Stimulated activated CD8-positive, alpha-beta memory T cell treated with anti-CD3 and anti-CD28 coated beads, Interleukin-7, amount 100 ng/mL, for 4 hours (primary cell): Measurements from ENCODE around the gene METTL2B.

Experiments
- DNase-seq, 2 donors: peaks; one replicate each; pipeline ENCODE4 v3.0.0-alpha.2; 2020; ENCODE audit warnings: low read depth in 2 of 2

METTL2B gene, protein sequence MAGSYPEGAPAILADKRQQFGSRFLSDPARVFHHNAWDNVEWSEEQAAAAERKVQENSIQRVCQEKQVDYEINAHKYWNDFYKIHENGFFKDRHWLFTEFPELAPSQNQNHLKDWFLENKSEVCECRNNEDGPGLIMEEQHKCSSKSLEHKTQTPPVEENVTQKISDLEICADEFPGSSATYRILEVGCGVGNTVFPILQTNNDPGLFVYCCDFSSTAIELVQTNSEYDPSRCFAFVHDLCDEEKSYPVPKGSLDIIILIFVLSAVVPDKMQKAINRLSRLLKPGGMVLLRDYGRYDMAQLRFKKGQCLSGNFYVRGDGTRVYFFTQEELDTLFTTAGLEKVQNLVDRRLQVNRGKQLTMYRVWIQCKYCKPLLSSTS

DNA sequence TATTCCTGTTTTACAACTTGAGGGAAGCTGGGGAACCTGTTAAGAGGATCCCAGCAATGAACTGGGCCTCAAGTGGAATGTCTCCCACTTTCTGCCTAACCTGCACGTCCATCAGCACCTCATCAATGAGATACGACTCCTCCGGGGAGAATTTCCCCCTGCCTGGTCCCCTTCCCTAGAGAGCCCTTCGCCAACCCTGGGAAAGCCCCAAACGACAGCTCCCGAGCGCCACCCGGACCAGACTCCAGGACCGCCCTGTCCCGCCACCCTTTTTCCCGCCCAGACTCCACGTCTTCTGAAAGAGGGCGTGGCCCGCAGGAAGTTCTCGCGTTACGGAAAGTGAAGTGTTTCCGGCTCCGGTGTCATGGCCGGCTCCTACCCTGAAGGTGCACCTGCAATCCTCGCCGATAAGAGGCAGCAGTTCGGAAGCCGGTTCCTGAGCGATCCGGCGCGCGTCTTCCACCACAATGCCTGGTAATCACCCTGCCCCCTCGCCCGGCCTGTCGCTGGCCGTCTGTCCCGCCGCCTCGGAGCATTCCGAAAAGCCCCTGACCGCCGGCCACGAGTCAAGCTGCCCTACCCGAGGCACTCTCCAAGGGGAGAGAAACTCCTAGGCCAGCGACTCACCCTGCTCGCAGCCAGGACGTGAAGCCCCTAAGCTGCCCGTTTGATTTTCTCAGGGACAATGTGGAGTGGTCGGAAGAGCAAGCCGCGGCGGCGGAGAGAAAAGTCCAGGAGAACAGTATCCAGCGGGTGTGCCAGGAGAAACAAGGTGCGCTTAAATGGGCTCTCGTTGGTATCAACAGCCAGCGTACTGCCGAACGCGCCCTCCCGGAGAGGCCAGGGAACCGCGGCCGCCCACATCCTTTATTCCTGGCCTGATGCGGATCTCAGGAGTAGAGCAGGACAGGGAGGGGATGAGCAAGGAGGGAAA, at the start of gene METTL2B:
TSS of gene METTL2B (plus strand) at position 347 of the 934 bp plus-strand sequence. CDS start at position 365, 18 bp downstream.
- DNase-seq: peak; percentile 80 to 86

DNA sequence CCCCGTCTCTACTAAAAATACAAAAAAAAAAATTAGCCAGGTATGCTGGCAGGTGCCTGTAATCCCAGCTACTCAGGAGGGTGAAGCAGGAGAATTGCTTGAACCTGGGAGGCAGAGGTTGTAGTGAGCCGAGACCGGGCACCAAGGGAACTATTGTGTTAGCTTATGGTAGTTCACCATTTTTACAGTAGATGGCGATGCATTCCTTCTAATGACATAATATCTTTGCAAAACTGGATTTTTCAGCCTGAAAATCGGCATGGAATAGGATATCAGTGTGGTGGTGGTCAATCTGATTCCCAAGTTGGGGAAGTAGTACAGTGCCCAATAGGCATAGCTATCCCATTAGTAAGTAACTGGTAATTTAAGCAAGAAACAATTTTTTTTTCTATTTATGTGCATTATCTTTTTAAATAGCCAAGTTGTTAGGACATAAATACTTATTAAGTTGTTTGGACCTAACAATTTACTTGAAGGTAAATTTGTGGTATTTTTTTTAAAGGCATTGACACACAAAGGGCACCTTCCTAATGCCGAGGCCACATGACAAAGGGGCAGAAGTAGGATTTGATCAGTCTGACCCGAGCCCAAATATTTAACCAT, 49.2 kb upstream of the METTL2B start:
- no peak for DNase-seq

DNA sequence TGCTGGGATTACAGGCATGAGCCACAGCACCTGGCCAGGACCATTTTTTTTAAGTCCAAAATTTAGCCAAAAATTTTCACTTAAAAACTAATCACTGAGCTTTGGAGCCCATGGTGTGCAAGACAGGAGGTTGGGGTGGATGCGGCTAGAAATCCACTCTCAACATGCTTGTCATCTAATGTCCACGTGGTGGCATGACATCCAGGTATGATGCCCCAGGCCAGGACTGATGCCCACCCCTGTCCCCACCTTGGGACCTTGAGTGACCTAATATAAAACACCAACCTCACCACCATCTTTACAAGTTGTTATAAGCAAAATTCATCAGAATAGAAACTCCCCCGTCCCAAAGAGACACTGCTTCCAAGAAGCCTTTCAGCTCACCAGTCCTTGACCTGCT, 46.3 kb upstream of the METTL2B start:
- DNase-seq: no peak

DNA sequence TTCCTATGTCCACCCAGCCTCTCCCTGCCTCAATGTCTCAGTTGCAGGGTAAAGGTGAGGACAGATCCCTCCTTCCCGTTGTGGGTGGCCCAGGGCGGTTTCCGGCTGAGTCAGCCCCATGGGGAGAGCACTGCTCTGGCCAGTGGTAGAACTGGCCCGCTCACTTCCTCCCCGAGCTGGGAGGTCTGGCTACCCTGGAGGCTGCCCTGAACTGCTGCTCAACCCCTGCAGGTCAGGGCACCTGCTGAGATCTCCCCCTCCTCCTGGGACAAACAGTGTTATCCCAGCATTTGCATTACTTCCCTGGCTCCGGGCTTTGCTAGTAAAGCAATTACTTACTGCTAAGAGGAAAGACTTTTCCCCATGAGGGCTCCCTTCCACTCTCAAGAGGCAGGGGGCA, 45.3 kb upstream of the METTL2B start:
- DNase-seq: no peak

DNA sequence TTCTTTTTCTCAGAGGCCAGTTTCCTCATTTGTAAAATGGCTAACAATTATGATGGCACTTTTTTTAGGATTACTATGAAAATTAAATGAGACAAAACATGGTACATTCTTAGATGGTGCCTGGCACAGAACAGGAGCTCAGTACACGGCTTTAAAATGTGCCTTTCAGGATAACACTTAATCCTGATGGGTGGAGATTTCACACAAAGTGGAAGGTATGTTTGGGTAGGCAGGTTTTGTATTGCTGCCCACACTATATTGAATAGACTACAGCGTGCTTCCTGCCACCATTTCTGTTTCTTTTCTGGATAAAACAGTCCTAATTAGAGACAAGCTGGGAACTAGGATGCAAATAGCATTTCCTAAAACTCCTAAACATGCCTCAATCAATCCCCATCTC, 44.8 kb upstream of the METTL2B start:
- DNase-seq: no peak

DNA sequence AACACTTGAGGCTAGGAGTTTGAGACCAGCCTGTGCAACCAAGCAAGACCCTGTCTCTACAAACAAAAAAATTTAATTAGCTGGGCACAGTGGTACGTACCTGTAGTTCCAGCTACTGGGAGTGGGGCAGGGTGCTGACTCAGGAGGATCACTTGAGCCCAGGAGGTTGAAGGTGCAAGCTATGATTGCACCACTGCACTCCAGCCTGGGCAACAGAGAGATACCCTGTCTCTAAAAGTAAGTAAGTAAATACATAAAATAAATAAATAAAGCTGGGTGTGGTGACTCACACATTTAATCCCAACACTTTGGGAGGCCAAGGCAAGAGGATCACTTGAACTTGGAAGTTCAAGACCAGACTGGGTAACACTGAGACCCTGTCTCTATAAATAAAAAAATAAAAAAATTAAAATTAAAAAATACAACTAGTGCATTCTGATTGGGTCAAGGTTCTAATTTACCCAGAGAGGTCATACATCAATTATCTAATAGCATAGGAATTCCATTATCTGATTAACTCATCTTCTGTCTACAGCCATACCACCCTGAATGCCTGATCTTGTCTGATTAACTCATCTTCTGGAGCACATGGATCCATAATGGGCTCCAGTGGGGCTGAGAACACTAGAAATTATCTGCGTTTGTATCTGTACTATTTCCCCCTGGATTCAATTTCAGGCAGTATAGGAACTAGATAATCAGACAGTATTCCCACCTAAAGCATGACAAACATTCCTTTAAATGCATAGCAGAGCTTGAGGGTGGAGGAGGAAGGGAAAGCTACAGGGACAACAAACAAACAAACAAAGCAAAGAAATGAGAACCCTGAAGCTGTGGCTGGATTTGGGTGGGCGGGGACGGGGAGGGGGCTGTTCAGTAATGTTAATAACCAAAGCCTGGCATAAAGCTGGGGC, 41.9 kb upstream of the METTL2B start:
- no peak for DNase-seq

DNA sequence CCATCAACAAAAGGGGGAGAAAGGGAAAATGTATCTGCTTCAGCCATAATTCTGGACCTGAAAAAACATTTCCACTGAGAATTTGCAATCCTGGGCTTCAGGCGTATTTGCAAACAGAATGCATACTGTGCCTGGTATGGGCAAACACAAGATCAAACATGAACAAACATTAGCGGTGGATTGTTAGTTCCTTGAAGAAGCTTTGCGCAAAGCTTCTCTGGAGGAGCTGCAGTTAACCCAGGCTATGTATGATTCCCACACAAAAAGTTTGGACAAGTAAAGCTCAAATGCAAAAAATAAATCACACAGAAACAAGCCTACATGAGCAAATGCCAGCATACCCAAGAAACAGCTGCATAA, 41.2 kb upstream of the METTL2B start:
- no peak for DNase-seq

DNA sequence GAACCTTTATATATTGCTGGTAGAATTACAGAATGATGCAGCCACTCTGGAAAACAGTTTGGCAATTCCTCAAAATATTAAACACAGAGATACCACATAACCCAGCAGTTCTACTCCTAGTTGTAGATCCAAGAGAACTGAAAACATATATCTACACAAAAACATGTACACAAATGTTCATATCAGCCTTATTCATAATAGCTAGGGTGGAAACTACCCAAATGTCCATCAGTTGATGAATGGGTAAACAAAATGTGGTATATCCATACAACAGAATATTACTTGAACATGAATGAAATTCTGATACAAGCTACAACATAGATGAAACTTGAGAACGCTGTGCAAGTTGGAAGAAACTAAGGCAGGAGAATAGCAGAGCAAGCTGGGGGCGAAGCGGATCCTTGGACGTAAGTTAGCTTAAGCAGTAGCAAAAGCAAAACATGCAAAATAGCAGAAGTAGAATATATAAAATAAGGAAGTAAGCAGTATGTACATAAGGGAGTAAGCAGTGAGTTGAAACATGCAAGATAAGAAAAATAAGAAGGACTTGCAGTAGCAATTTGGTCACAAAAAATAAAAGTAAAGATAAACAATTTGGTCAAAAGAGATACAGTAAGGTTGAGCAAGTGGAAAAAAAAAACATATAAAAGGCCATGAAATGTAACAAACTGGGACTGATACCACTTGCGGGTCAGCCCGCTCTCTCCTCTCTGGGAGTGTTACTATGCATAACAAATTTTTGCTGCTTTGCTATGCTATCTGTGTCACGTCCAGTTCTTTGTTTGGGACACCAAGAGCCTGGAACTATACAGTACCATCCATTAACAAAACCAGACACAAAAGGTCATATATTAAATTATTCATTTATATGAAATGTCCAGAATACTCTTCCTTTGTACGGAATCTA, 38.9 kb upstream of the METTL2B start:
- no peak for DNase-seq

DNA sequence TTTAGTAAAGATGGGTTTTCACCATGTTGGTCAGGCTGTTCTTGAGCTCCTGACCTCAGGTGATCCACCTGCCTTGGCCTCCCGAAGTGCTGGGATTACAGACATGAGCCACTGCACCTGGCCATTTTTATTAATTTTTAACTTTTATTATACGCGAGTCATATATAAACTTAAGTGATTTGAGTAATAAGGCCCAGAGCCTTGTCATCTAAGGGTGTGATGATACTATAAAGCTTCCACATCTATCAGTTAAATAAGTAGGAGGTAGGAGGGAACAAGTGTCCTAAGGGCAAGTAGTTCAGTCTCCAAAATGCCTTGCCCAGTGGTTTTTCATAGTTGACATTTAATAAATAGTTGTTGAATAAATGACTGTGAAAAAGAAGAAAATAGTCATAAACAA, 34.2 kb upstream of the METTL2B start:
- DNase-seq: no peak

DNA sequence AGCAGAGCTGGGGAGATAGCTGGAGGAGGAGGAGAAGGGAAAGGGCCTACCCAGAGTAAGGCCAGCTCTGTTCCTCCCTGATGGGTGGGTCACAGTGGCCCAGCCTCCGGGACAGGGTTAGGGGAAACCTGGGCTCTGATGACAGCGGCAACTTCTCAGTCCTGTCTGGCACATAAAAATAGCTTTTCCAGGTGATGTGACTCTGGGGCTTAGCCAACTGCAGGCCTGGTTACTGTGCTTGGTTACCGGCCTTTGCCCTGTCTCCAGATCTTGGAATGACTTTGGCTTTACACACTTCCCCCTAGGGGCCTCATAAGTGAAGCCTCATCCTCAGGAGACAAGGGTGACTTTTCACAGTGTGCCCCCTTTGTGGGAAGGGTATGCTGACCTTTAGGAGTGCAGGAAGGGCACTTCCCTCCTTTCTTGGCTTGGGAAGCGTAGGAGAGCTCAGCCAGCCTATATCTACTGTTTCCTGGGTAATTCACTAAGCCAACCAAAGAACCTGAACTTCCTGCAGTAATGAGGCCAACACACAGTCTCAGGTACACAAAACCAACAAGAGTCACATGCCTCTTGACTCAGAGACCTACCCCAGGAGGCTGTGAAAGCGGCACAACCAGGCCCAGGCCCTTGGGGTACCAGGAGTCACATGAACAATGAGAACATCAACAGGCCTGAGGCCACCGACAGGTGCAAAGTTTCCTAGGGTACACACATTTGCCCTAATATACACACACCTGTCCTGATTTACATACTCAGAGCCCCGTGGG, 32.5 kb upstream of the METTL2B start:
- no peak for DNase-seq

DNA sequence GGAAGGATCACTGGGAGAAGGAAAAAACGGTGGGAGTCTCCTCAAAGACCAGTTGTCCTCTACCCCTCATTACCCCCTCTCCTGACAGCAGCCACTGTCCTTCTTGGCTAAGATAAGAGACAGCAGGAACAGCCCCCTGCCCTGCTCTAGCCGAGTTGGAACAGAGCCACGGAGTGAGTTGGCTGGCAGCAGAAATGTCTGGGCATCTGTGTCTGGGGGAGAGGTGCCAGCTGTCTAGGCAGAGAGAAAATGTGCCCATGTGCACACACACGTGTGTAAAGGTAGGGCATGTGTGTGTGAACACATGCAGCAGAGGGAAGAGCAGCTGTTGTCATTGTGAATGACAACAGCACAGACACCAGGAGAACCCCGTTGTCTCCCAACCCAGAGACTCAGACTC, 30.2 kb upstream of the METTL2B start:
- DNase-seq: no peak

DNA sequence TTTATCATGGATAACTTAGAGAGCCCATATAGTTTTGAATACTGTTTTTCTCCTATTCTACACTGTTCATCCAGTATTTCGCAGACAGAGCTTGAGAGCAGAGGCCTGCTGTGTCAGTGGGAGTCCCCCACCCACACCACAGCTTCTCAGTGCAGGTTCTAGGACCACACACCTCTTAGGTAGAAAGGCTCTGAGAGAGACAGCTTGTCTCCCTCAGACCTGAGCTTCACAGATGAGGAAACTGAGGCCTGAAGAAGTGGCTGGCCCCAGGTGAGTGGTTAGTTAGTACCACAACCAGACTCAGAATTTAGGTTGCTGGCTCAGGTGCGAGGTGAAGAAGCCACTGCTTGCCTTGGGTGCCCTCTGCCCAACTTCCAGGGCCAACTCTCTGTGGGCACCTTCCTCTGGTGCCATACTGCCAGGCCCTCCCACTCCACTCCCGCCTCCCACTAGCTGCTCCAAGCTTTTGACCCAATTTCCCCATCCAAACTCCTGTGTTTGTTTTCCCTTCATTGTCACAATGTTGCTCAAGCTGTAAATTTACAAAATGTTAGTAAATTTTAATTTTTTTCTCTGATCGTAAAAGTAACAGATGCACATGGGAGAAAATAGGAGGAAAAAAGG, 28.5 kb upstream of the METTL2B start:
- no peak for DNase-seq

DNA sequence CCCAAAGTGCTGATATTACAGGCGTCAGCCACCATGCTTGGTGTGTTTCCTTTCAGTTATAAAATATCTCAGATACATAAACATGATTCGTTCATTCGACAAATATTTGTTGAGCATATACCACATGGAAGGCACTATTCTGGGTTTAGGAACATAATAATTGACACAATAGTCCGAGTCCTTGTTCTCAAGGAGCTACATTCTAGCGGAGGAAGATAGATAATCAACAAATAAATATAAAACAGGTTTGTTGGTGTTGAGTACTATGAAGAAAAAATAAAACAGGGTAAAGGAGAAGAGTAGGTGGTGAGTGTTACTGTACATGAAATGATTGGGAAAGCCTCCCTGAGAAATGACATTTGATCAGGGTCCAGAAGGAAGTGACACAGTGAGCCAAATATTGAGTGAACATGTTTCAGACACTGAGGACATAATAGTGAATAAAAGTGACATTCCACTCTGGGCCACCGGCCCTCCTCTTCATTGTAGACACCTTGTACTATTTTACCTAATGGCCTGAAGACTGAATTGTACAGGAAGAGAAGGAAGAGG, 27.7 kb upstream of the METTL2B start:
- no peak for DNase-seq

DNA sequence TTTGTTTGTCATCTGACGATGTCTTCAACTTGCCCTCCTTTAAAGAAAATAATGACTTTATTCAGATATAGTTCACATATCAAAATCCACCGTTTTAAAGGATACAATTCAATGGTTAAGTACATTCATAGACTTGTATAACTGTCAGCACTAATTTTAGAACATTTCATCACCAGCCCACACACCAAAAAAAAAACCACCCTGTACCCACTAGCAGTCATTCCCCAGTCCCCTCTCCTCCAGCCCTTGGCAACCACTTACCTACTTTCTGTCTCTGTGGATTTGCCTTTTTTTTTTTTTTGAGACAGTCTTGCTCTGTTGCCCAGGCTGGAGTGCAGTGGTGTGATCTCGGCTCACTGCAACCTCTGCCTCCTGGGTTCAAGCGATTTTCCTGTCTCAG, 26.1 kb upstream of the METTL2B start:
- no peak for DNase-seq

DNA sequence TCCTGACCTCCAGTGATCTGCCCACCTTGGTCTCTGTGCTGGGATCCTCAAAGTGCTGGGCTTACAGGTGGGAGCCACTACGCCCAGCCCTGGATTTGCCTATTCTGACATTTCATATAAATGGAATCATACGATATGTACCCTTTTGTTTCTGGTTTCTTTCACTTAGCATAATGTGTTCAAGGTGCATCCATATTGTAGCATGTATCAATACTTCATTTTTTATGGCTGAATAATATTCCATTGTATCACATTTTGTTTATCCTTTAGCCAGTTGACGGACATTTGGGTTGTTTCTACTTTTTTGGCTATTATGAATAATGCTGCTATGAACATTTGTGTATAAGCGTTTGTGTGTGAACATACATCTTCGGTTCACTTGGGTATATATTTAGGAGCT, 25.6 kb upstream of the METTL2B start:
- DNase-seq: no peak

DNA sequence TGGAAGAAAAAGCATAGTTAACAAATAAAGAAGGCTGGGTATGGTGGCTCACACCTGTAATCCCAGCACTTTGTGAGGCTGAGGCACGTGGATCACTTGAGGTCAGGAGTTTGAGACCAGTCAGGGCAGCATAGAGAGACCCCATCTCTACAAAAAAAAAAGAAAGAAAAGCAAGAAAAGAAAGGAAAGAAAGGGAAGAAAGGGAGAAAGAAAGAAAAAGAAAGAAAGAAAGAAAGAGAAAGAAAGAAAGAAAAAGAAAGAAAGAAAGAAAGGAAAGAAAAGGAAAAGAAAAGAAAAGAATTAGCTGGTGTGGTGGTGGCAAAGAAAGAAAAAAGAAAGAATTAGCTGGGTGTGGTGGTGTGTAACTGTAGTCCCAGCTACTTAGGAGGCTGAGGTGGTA, 24.0 kb upstream of the METTL2B start:
- no peak for DNase-seq

DNA sequence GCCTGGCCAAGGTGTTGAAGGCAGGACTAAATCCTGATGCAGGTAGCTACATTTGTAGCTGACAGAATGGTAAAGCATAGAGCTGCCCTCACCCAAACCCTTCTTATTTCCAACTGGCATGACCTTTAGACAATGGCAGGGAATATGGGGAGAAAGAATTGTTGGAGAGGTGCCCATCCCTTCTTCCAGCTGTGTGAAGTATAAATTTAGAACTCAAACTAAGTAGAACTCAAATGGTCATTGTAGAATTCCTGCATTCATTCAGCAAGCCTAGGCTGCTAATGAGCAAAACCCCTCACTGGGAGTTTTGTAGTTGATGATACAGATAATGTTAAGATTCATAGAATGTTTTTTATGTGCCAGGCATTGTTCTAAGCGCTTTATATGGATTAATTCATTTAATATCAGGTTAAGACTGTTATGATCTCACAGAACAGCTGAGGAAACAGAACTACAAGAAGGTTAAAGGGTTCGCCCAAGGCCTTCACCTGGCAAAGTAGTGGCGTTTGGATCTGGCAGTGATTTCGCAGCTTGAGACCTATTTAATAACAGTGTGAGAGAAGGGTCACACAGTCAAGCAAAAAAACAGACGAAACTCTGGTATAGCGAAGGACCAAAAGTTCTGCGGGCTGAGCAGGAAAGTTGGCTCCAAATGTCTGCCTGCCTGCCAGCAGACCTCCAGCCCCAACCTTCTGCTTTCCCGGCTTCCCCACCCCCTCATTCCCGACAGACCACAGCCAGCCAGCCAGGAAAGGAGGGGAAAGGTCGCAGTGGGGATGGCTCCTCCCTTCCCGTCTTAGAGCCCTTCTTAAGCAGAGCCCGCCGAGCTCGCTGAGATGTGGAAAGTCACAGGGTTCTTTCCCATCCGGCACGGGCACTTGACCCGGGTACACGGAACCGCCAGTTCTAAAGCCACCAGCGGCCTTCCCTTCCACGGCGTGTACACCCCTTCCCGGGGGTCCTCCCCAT, 22.4 kb upstream of the METTL2B start:
- no peak for DNase-seq
